Spleen (tissue), 11 donors: ENCODE data around the gene CYP26A1. TPM values are rescaled to one million over a fixed set of nuclear protein-coding genes. Genes with fewer than 3 reads are reported as not detected.

Source experiments
- DNase-seq: peaks from one replicate; pipeline ENCODE4 v3.0.0-alpha.2; 2020
- H3K27ac ChIP-seq, 8 donors: fragments of 200-600 bp; sonication (generic) in 7 of 8; 1 replicate in 4 of 8; 2 replicates in 4 of 8; pipeline versions ENCODE4 v1.5.0 to v1.8.0; 2016 to 2021; ENCODE audit warnings: inconsistent platforms in 4 of 8, mild to moderate bottlenecking in 4 of 8, moderate library complexity in 1 of 8
- H3K27me3 ChIP-seq, 7 donors: fragments of 200-600 bp; sonication (generic) in 6 of 7; replicated peaks in 1 of 7; 1 replicate in 4 of 7; 2 replicates in 3 of 7; pipeline versions ENCODE4 v1.5.0 to v1.8.0; 2016 to 2021; ENCODE audit warnings: inconsistent platforms in 3 of 7, mild to moderate bottlenecking in 1 of 7
- H3K36me3 ChIP-seq, 6 donors: fragments of 200-600 bp; sonication (generic) in 5 of 6; 1 replicate in 4 of 6; 2 replicates in 2 of 6; pipeline versions ENCODE4 v1.5.0 to v1.8.0; 2016 to 2021; ENCODE audit warnings: inconsistent platforms in 2 of 6
- H3K4me1 ChIP-seq, 6 donors: fragments of 200-600 bp; sonication (generic) in 5 of 6; 1 replicate in 3 of 6; 2 replicates in 3 of 6; pipeline versions ENCODE4 v1.5.0 to v1.8.0; 2016 to 2021; ENCODE audit warnings: inconsistent platforms in 3 of 6
- H3K4me3 ChIP-seq, 8 donors: fragments of 200-600 bp; sonication (generic) in 7 of 8; 1 replicate in 4 of 8; 2 replicates in 4 of 8; pipeline versions ENCODE4 v1.5.0 to v1.8.0; 2016 to 2021; ENCODE audit warnings: inconsistent platforms in 4 of 8, mild to moderate bottlenecking in 4 of 8, moderate library complexity in 2 of 8
- H3K9me3 ChIP-seq, 8 donors: fragments of 200-600 bp; sonication (generic) in 7 of 8; 1 replicate in 4 of 8; 2 replicates in 4 of 8; pipeline versions ENCODE4 v1.5.0 to v1.8.0; 2016 to 2021; ENCODE audit warnings: inconsistent platforms in 4 of 8
- CTCF ChIP-seq, 11 experiments: fragments of 200-600 bp in 7 of 11; fragments of 450-650 bp in 4 of 11; sonication (generic) in 4 of 11; IDR thresholded peaks in 8 of 11; conservative IDR thresholded peaks in 3 of 11; 1 replicate in 7 of 11; 2 replicates in 4 of 11; pipeline versions ENCODE4 v1.4.0 to v1.8.0; 2016 to 2021; ENCODE audit warnings: antibody characterized with exemption in 11 of 11, inconsistent platforms in 4 of 11, mild to moderate bottlenecking in 1 of 11
- POLR2A ChIP-seq, 3 donors: fragments of 450-650 bp; IDR thresholded peaks; one replicate each; pipeline ENCODE4 v1.5.1; 2017; ENCODE audit warnings: antibody characterized with exemption in 3 of 3, mild to moderate bottlenecking in 1 of 3
- POLR2AphosphoS5 ChIP-seq, 3 donors: sonication (generic); formaldehyde crosslinking; IDR thresholded peaks; one replicate each; pipeline ENCODE4 v1.5.1; 2017; ENCODE audit warnings: antibody characterized with exemption in 3 of 3
- WGBS, 5 donors: extraction: QIAGEN DNeasy Blood & Tissue Kit in 3 of 5; methylation state at CpG; one replicate each; pipeline versions ENCODE4 v1.1.5 to v1.1.7; 2013 to 2018; 5-methylcytosine and 5-hydroxymethylcytosine counted together
- intact Hi-C: fragments of 100-400 bp; cut with DNase I; formaldehyde crosslinking; loops from one replicate; pipeline ENCODE4 v1.15.0; 2023; ENCODE audit warnings: low total_unique reads
- polyA plus RNA-seq, 3 donors: library from polyadenylated mRNA; stranded (reverse); fragments of 200-250 nt; gene quantifications; one replicate each; pipeline ENCODE4 v1.2.1, GENCODE V29; 2013
- total RNA-seq, 7 donors: library from RNA; depleted of rRNA in 3 of 7; stranded (reverse); fragments of >200 nt in 3 of 7; fragmentation: NEBNext Ultra II Directional in 4 of 7; extraction: Animal tissue kit (Norgen Biotek cat#: 25700) in 4 of 7; gene quantifications; one replicate each; pipeline versions ENCODE4 v1.1.0 to v1.2.1, GENCODE V29; 2016 to 2021
- donor health status: healthy with polysubstance abuse.
- donor health status: DM: no; HTN: no; CAD: no; lungs with moderate emphysema.
- donor health status: DM: no; HTN: no; CAD: no.
- donor health status: Bipolar disorder and iron deficiency.
- donor health status: healthy.
- donor health status: DM: no; HTN: no; CAD: no.
- donor health status: DM: yes; HTN: yes; CAD: no.

CYP26A1 gene
- total and polyA plus RNA-seq, 10 donors, result 0.03 to 0.22 (median 0.20) TPM; not detected in 6

GRCh38 chr10:93039110-93039509 is 34.6 kb upstream of the CYP26A1 start:
- 93 to 100% (median 95%) methylated on average over 1 of the region's 1 CpG for WGBS, 5 donors
- Histone ChIP-seq H3K27me3 (no peaks in the 10 kb centered on the region), H3K4me3 (no peak overlapping the region), H3K9me3 (no peaks in the 10 kb centered on the region), H3K27ac (no peak overlapping the region), H3K36me3 (peaks cover 0 to 13% (median 0%) of the 10 kb centered on the region in 6 donors), H3K4me1 (peaks cover 0 to 8% (median 0%) of the 10 kb centered on the region in 6 donors)
- DNase-seq, result no peak
- TF ChIP-seq CTCF (IDR thresholded peaks at IDR 0.05 in 8 of 11, conservative IDR thresholded peaks at IDR 0.05 in 3 of 11), result no peak
- no peak for TF ChIP-seq POLR2A (IDR thresholded peaks at IDR 0.05)
- TF ChIP-seq POLR2AphosphoS5 (IDR thresholded peaks at IDR 0.05), result no peak
- intact Hi-C loops, result no loop called here

GRCh38 chr10:93039721-93040120 is 34.0 kb upstream of the CYP26A1 start:
- Histone ChIP-seq H3K27ac (no peak overlapping the region), H3K4me3 (no peak overlapping the region), H3K4me1 (peaks cover 0 to 8% (median 0%) of the 10 kb centered on the region in 6 donors), H3K36me3 (peaks cover 0 to 19% (median 0%) of the 10 kb centered on the region in 6 donors), H3K9me3 (no peaks in the 10 kb centered on the region), H3K27me3 (no peaks in the 10 kb centered on the region)
- DNase-seq, result no peak
- TF ChIP-seq POLR2A (IDR thresholded peaks at IDR 0.05) (no peak), CTCF (IDR thresholded peaks at IDR 0.05 in 8 of 11, conservative IDR thresholded peaks at IDR 0.05 in 3 of 11) (peak in 3 of 11 experiments; percentile 13 to 20 (median 19)), POLR2AphosphoS5 (IDR thresholded peaks at IDR 0.05) (no peak)
- WGBS, 5 donors, result 10 to 19% (median 15%) methylated on average over 3 of the region's 3 CpGs
- intact Hi-C loops, result no loop called here

- TF ChIP-seq POLR2A (IDR thresholded peaks at IDR 0.05) (no peak), POLR2AphosphoS5 (IDR thresholded peaks at IDR 0.05) (no peak), CTCF (IDR thresholded peaks at IDR 0.05 in 8 of 11, conservative IDR thresholded peaks at IDR 0.05 in 3 of 11) (no peak)
- intact Hi-C loops, result no loop called here
- H3K4me3 ChIP-seq, result no peak overlapping the region
- no peak overlapping the region for H3K27ac ChIP-seq
- no peaks in the 10 kb centered on the region for H3K4me1 ChIP-seq
- H3K36me3 ChIP-seq, result peaks cover 0 to 43% (median 10%) of the 10 kb centered on the region in 6 donors
- 91 to 99% (median 94%) methylated on average over 3 of the region's 3 CpGs for WGBS, 5 donors
- DNase-seq, result no peak
- peaks cover 0 to 1% (median 0%) of the 10 kb centered on the region in 7 donors for H3K27me3 ChIP-seq
- H3K9me3 ChIP-seq, result no peaks in the 10 kb centered on the region
These were observed 19.2 kb upstream of the CYP26A1 start for GRCh38 chr10:93054486-93054885.

- DNase-seq, result no peak
- Histone ChIP-seq H3K4me1 (peaks cover 13 to 36% (median 30%) of the 10 kb centered on the region in 6 donors), H3K36me3 (peaks cover 0 to 45% (median 10%) of the 10 kb centered on the region in 6 donors), H3K9me3 (no peaks in the 10 kb centered on the region), H3K27me3 (peaks cover 0 to 38% (median 19%) of the 10 kb centered on the region in 7 donors), H3K4me3 (no peak overlapping the region), H3K27ac (no peak overlapping the region)
- TF ChIP-seq POLR2A (IDR thresholded peaks at IDR 0.05), result no peak
- no peak for TF ChIP-seq POLR2AphosphoS5 (IDR thresholded peaks at IDR 0.05)
- no peak for TF ChIP-seq CTCF (IDR thresholded peaks at IDR 0.05 in 8 of 11, conservative IDR thresholded peaks at IDR 0.05 in 3 of 11)
- WGBS, 5 donors, result 94 to 99% (median 96%) methylated on average over 3 of the region's 3 CpGs
- intact Hi-C loops, result no loop called here
These were observed 15.6 kb upstream of the CYP26A1 start for GRCh38 chr10:93058139-93058538.
